ENCODE measurements around the gene BCKDHB. TPM values are rescaled to one million over a fixed set of nuclear protein-coding genes. Genes with fewer than 3 reads are reported as not detected.

The BCKDHB gene
- total and polyA plus RNA-seq, 9 donors: 12.0 to 33.4 (median 18.7) TPM

DNA sequence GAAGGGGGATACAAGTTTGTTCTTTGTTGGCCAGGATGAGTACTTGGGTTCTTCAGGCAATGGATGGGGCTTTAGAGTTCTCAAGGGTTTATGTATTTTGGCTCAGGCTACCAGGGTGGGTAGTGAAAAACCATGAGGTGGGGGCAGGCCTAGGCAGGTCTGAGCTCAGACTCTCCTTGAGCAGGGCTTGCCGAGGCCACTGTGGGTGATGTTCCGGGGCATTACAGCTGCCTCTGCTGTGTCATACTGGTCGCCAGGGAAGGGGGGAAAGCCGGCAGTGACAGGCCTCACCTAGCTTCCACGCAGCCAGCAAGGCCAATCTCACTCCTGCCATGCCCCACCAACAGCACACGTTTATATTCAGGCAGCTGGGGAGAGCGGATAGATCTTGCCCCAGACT lies 79.6 kb downstream of the BCKDHB start:
- Histone ChIP-seq H3K4me3 (no peak overlapping the region), H3K27me3 (no peaks in the 10 kb centered on the region), H3K4me1 (ENCODE audit: insufficient read depth) (no peaks in the 10 kb centered on the region), H3K9me3 (no peaks in the 10 kb centered on the region), H3K27ac (no peak overlapping the region), H3K36me3 (no peaks in the 10 kb centered on the region)
- intact Hi-C loops (cut with DNase I): no loop called here
- TF ChIP-seq, protein P1, sequence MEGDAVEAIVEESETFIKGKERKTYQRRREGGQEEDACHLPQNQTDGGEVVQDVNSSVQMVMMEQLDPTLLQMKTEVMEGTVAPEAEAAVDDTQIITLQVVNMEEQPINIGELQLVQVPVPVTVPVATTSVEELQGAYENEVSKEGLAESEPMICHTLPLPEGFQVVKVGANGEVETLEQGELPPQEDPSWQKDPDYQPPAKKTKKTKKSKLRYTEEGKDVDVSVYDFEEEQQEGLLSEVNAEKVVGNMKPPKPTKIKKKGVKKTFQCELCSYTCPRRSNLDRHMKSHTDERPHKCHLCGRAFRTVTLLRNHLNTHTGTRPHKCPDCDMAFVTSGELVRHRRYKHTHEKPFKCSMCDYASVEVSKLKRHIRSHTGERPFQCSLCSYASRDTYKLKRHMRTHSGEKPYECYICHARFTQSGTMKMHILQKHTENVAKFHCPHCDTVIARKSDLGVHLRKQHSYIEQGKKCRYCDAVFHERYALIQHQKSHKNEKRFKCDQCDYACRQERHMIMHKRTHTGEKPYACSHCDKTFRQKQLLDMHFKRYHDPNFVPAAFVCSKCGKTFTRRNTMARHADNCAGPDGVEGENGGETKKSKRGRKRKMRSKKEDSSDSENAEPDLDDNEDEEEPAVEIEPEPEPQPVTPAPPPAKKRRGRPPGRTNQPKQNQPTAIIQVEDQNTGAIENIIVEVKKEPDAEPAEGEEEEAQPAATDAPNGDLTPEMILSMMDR (IDR thresholded peaks at IDR 0.05): no peak
- TF ChIP-seq EP300 (IDR thresholded peaks at IDR 0.05): no peak
- no peak for TF ChIP-seq POLR2A (IDR thresholded peaks at IDR 0.05)
- 82 to 95% (median 87%) methylated on average over 6 to 7 of the region's 7 CpGs for WGBS, 3 donors
- no peak for DNase-seq

DNA sequence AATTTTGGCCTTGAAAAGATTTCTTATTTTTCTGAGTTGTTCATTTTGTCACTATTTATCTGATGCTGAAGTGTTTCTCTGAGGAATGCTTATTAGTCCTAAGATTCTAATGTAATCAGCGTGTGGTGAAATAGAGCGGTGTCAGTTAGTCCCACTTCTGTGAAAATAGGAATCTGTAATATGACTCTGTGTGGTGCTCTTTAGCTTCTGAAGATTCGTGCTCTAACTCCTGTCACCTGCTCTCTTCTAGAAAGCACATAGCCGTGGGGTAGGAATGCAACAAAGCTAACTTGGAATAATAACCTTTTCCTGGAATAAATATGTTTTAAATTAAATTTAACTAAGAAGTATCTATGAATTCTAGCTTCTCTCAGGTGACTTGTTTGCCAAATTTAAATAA lies 90.4 kb downstream of the BCKDHB start:
- intact Hi-C loops (cut with DNase I): no loop called here
- H3K9me3 ChIP-seq: no peaks in the 10 kb centered on the region
- no peaks in the 10 kb centered on the region for H3K27me3 ChIP-seq
- H3K4me1 ChIP-seq (ENCODE audit: insufficient read depth): no peaks in the 10 kb centered on the region
- H3K36me3 ChIP-seq: no peaks in the 10 kb centered on the region
- H3K27ac ChIP-seq: no peak overlapping the region
- DNase-seq: no peak
- TF ChIP-seq, protein P1 (IDR thresholded peaks at IDR 0.05): no peak
- no peak for TF ChIP-seq POLR2A (IDR thresholded peaks at IDR 0.05)
- TF ChIP-seq EP300 (IDR thresholded peaks at IDR 0.05): no peak
- H3K4me3 ChIP-seq: no peak overlapping the region
- WGBS, 3 donors: 85 to 89% (median 86%) methylated on average over 4 of the region's 4 CpGs

DNA sequence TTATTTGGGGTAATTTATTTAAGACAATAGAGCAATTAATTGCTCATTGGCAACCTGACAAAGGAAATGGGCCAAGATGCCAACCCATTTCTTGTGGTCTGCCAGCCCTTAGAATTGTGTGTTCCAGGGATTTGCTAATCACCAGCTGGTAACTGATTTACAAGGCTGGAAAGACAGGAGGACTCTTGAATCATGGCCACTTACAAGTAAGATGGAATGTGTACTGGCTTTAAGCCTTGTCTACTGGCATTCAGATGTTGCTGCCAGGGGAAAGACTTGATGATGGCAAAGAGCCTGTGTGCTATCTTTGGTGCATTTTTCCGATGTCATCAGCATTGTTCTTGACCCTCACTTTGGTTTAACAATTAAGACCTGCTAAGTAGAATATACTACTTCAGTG lies 91.0 kb downstream of the BCKDHB start:
- TF ChIP-seq, protein P1 (IDR thresholded peaks at IDR 0.05): no peak
- TF ChIP-seq POLR2A (IDR thresholded peaks at IDR 0.05) (no peak), EP300 (IDR thresholded peaks at IDR 0.05) (no peak)
- Histone ChIP-seq H3K9me3 (no peaks in the 10 kb centered on the region), H3K36me3 (no peaks in the 10 kb centered on the region), H3K4me1 (ENCODE audit: insufficient read depth) (no peaks in the 10 kb centered on the region), H3K4me3 (no peak overlapping the region), H3K27ac (no peak overlapping the region), H3K27me3 (no peaks in the 10 kb centered on the region)
- 72 to 93% (median 89%) methylated on average over 1 of the region's 1 CpG for WGBS, 3 donors
- DNase-seq: no peak
- intact Hi-C loops (cut with DNase I): no loop called here

DNA sequence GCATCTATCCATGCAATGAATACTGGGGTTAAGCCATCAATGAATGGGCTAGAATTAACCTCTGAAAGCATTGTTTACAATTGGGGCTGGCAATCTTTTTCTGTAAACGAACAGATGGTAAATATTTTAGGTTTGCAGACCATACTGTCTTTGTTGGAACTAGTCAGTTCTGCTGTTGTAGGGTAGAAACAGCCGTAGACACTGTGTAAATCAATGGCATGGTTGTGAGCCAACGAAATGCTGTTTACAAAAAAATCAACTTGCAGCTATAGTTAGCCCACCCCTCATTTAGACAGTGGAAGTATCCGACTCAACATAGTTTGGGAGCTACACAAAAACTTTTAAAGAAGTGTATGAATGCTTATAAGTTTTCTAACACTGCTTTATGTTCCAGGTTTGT lies 91.5 kb downstream of the BCKDHB start:
- Histone ChIP-seq H3K4me3 (no peak overlapping the region), H3K27me3 (no peaks in the 10 kb centered on the region), H3K4me1 (ENCODE audit: insufficient read depth) (no peaks in the 10 kb centered on the region), H3K27ac (no peak overlapping the region), H3K36me3 (no peaks in the 10 kb centered on the region), H3K9me3 (no peaks in the 10 kb centered on the region)
- intact Hi-C loops (cut with DNase I): no loop called here
- WGBS, 3 donors: 86 to 89% (median 87%) methylated on average over 4 of the region's 4 CpGs
- DNase-seq: no peak
- no peak for TF ChIP-seq EP300 (IDR thresholded peaks at IDR 0.05)
- TF ChIP-seq, protein P1 (IDR thresholded peaks at IDR 0.05): no peak
- no peak for TF ChIP-seq POLR2A (IDR thresholded peaks at IDR 0.05)

DNA sequence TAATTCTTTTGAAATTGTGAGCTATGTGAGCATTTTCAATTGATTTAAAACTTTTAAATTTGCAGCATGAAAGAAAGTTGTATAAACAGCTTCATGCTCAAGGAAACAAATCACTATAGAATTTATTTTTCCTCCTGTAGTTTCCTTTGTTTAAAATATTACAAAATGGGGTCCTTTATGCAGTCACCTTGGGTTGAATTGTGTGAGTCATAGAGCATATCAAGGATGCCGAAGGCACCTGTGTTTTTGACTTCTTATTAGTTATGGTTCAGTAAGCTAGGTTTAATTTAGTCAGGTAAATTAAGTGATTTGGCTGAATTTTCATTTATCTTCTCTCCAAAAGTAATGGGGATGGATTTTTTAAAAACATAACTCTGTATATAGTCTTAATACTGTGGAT lies 96.8 kb downstream of the BCKDHB start:
- no peak overlapping the region for H3K27ac ChIP-seq
- no peak for DNase-seq

More for the DNA sequence above, 96.8 kb downstream of the BCKDHB start:
- Histone ChIP-seq H3K4me1 (ENCODE audit: insufficient read depth) (no peaks in the 10 kb centered on the region), H3K27me3 (no peaks in the 10 kb centered on the region), H3K36me3 (no peaks in the 10 kb centered on the region), H3K9me3 (no peaks in the 10 kb centered on the region), H3K4me3 (no peak overlapping the region)
- intact Hi-C loops (cut with DNase I): no loop called here
- WGBS, 3 donors: 93 to 96% (median 95%) methylated on average over 1 of the region's 1 CpG
- TF ChIP-seq, protein P1 (IDR thresholded peaks at IDR 0.05): no peak
- no peak for TF ChIP-seq EP300 (IDR thresholded peaks at IDR 0.05)
